ENCODE data around the gene TRIM54. TPM values are rescaled to one million over a fixed set of nuclear protein-coding genes. Genes with fewer than 3 reads are reported as not detected.

TRIM54 gene
- total RNA-seq = 0.16 TPM

DNA sequence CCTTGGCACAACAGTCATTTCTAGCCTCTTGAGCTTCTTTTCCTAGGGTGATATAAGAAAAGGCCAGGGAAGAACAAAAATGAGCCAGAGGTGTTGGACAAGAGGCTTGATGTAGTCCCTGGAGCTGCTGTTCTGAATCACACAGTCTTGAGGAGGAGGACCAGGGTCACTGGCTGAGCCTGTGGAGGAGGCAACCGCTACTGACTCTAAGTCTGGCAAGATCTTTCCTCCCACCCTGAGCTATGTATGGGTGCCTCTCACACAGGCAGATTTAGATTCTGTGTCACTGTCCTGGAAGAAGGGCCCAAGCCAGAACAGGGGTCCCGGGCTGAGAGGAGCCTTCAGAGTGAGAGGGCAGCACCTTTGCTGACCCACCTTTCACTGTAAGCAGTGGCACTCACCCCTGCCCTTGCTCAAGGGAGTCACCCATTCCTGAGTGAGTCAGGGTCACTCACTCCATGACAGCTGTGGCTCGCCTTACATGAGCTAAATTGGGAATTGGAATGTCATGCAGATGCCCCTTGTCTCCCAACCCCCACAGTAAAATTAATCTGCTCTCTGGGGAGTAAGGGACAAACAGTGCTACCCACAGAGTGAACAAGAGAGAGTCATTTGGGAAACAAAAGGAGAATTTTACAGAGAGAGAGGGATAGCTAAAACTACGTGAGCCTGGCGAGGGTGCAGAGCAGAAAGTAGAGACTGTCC lies at the start of gene TRIM54:
Gene TRIM54, plus strand, starts transcription at position 575 of the 705 bp plus-strand sequence. CDS start 303 bp downstream, outside the sequence.
- ATAC-seq = peak; percentile 34

DNA sequence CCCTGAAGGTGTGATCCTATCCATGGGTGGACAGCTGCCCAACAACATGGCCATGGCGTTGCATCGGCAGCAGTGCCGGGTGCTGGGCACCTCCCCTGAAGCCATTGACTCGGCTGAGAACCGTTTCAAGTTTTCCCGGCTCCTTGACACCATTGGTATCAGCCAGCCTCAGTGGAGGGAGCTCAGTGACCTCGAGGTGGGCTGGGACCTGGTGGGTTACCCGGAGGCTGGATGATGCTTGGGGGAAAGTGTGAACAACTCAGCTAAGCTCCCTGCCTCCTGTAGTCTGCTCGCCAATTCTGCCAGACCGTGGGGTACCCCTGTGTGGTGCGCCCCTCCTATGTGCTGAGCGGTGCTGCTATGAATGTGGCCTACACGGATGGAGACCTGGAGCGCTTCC lies 48.9 kb upstream of the TRIM54 start:
- no peak for ATAC-seq

DNA sequence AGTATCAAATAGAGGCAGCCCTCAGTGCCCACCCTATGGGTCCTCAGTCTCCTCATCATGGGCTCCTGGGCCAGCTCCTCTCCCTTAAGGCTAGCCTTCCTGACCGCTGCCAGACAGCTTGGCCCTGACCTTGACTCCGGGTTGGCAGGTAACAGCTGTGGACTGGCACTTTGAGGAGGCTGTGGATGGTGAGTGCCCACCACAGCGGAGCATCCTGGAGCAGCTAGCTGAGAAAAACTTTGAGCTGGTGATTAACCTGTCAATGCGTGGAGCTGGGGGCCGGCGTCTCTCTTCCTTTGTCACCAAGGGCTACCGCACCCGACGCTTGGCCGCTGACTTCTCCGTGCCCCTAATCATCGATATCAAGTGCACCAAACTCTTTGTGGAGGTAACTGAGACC lies 46.1 kb upstream of the TRIM54 start:
- no peak for ATAC-seq

DNA sequence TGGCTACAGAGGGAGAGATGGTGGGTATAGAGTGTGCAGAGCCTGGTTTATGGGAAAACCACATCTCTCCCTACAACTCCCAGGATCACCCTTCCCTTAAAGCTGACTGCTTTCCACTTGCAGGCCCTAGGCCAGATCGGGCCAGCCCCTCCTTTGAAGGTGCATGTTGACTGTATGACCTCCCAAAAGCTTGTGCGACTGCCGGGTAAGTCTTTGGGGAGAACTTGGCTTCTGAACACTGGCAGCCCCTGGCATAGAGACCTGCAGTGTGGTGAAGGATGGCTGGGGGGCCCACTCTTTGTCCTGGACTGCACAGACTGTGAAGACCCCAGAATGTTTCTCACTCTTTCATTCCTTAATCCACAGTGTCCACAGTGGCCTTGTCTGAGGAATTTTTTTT lies 45.6 kb upstream of the TRIM54 start:
- ATAC-seq = no peak

DNA sequence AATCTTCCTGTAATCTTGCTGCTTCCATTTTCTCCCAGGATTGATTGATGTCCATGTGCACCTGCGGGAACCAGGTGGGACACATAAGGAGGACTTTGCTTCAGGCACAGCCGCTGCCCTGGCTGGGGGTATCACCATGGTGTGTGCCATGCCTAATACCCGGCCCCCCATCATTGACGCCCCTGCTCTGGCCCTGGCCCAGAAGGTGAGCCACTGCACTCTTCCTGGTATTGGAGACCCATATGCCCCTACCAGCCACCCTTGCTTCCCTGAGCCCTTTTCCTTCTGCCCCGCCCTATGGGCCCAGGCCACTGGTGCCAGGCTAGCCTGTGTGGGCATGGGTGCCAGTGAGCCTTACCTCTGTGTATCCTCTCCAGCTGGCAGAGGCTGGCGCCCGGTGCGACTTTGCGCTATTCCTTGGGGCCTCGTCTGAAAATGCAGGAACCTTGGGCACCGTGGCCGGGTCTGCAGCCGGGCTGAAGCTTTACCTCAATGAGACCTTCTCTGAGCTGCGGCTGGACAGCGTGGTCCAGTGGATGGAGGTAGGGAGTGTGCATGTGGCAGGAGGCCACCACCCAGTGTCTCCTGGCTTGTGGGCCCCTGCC lies 44.8 kb upstream of the TRIM54 start:
- ATAC-seq = no peak

- no peak for ATAC-seq
These were observed 43.3 kb upstream of the TRIM54 start for GRCh38 chr2:27238976-27239375.

DNA sequence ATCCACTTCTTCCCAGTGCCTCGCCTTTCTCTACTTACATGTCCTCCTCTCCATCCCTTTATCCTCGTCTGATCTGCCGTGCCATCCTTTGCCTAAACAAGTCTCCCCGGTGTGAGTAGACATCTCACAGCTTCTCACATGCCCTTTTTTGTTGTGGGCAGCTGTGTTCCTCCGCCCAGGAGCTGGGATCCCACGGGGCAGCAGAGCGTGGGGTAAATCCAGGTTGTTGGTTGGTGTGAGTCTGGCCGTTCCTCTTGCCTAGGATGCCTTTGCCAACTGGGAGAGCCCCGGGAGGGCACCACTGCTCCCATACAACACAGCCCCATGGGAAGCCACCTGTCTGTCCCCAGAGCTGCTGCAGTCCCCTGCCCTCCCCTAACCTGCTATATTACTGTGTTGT lies 41.8 kb upstream of the TRIM54 start:
- ATAC-seq = no peak

DNA sequence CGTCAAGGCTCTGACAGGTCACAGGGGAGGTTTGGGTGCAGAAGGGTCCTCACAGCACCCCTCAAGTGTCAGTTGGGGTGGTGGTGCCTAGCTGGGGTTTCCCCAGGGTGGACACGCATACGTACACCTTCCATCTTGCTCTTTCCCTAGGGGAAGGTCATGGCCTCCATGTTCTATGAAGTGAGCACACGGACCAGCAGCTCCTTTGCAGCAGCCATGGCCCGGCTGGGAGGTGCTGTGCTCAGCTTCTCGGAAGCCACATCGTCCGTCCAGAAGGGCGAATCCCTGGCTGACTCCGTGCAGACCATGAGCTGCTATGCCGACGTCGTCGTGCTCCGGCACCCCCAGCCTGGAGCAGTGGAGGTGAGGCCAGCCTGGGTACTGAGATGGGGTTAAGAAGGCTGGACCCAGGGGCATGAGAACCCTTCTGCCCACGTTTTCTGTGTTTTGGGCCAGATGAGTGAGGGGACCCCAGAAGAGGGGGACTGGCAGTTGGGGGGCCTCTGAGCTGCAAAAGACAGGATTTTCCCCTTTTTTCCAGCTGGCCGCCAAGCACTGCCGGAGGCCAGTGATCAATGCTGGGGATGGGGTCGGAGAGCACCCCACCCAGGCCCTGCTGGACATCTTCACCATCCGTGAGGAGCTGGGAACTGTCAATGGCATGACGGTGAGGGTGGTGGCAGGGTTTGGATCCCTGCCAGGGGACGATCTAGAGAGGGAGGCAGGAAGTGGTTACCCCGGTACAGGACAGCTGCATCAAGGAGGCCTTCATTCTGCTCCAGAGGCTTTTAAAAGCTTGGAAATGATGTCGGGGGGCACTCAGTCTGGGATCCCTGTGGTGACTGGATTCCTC lies 40.2 kb upstream of the TRIM54 start:
- no peak for ATAC-seq

- no peak for ATAC-seq
These were observed 39.6 kb upstream of the TRIM54 start for GRCh38 chr2:27242614-27242951.

DNA sequence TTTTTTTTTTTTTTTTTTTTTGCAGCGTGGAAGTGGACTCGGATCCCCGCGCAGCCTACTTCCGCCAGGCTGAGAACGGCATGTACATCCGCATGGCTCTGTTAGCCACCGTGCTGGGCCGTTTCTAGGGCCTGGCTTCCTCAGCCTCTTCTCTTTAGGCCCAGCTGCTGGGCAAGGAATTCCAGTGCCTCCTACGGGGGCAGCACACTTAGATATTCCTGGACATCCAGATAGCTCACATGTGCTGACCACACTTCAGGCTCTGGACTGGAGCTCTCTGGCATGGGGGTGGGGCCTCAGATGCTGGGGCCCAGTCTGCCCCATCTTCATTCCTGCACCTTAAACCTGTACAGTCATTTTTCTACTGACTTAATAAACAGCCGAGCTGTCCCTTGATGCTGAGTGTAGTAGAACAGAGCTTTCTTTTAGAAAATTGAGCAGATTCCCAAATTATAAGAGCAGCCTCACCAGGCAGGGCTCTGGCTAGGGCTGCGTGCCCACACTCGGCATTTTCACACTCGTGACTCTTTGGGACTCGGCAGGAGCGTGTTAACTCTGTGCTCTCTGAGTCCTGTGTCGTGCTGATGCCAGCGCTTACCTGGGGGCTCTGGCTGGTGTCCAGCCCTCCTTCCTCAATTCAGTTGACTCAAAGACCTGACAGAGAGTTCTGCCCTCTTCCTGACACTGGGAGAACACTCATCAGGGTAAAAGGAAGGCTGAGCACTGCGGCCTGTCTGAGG lies 38.7 kb upstream of the TRIM54 start:
- ATAC-seq = no peak

DNA sequence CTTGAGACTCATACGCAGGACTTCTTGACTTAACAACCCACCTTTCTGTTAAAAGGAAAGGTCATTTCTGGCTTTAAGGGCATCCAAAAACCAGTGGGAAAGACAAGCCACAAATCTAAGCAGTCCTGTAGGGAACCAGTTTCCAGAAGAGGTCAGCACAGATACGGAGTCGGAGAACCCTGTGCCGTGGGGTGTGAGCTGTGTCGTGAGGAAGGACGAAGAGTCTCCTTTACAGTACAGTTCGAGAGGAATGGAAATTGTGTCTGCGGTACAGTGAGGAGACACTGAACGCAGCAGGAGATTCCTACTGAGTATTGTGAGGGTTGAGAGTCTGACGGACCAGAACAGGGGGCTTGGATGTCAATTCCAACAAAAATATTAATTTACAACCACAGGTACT lies 37.1 kb upstream of the TRIM54 start:
- no peak for ATAC-seq

DNA sequence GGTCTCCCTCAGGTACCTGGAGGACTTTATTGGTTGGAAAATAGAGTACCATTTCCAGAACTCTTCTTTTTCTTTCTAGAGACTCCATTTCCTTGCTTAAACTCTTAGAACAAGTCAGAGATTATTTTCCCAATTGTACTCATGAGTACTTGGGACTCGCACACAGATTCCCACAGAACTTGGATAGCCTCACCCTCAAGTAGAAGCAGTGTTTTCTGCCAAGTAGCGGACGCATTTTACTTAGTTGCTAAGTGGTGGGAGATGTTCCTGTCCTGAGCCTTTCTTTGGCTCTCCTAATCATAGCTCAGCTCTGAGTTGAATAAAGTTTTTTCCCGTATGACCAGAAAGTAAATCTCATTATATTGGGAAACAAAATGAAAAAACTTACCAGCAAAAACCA lies 36.6 kb upstream of the TRIM54 start:
- no peak for ATAC-seq

- no peak for ATAC-seq
These were observed 34.3 kb upstream of the TRIM54 start for GRCh38 chr2:27247893-27248292.

DNA sequence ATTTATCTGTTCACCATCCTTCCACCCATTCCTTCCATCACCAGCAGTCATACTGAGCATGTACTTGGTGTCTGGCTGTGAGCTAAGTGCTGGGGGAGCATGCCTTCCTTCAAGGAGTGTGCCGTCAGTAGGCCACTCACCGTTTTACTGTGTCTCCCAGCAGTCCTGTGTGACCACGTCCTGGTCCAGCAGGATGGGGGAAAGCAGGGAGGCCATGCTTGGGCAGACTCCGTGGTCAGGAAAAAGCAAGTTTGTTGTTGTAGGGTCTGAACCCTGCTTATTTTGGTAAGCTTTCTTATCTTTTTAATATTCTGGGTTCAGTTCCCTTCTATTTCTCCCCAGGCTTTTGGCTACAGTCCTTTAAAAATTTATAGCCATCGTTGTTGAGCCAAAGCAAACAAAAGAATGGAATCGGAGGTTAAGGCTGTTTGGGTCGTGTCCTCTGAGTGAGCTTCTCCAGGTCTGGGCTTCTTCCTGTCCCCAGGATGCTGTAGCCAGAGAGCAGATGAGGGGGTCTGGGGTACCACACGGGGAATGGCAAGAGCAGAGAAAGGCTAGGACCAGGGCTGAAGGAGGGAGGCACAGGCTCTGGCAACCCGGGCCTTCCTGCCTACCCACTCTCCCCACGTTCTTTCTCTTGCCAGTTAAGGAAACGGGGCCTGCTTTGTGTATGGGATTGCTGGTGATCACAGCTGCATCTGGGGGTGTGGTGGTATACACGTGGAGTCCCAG lies 32.9 kb upstream of the TRIM54 start:
- peak; percentile 29 for ATAC-seq

DNA sequence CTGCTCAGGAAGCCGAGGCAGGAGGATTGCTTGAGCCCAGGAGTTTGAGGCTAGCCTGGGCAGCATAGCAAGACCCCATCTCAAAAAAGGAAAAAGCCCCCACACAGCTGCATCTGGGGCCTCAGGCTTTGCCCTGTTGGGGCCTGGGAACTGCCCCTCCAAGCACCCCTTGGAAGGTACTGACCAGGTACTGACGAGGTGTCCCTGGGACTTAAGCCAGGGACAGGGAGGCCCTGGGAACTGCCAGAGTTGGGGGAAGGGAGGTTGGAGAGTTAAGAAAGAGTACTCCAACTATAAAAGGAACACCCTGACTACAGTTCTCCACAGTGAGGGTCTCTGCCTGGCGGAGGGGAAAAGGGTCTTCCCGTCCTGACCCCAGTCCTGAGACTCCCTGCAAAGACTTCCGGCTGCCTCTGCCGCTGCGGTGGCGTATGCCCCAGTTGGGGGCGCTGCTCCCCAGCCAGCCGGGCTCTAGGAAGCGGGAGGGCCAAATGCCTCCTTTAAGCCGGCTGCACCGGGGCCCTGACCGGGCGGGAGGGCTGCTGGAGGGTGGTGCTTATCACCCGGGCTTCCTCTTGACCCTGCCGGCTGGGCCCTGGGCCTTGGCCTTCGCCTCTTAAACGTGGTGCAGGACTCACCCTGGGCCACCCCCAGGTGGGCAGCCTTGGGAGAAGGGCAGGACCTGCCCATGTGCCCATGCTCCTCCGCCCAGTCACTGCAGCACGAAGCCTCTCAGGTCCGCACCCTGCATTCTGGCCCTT lies 32.2 kb upstream of the TRIM54 start:
- peak; percentile 62 for ATAC-seq

DNA sequence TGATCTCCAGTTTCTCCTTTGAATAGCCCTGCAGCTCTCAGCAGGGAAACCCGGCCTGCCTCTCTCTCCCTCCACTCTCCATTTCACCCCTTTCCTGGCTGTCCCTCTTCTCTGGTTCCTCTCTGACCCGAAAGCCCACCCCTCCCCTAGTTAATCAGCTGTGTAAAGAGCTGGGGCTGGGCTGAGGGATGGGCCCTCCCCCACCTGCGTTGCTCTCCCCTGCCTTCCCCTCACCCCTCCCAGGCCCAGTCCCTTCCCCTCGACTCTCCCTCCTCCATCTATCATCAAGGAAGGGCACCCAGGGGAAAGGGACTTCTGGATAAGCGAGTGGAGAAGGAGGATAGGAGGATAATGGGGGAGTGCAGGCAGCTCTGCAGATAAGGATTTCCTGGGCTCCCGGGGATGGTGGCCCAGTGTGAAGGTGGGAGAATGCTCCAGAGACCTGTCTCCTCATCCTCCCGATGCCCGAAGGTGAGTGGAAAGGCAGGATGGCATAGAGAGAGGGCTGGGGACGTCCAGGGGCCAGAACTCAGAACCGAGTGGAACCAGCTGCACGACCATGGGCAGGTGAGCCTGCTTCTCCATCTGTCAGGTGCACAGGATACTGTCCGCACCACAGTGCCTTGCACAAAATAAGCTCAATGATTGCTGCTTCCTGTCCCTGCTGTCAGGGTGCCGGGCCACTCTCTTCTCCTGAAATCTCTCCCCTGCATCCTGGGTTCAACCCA lies 31.4 kb upstream of the TRIM54 start:
- ATAC-seq = no peak

DNA sequence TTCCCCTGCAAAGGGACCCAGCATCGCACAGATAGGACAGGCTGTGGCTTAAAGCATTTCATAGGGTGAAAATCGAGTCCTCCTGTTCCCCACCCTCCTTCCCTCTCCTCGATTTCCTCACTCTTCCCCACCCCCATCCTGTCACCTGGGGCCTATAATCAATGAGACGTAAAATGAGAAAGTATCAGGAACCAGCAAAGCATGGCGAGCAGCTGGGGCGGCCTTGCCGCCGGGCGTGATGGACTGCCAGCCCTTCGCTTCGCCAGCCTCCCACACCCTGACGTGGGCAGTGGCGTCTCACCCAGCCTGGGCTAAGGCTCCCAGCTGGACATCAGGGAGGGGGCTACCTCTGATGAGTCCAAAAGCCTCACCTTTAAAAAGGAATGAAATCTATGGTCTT lies 30.5 kb upstream of the TRIM54 start:
- no peak for ATAC-seq

DNA sequence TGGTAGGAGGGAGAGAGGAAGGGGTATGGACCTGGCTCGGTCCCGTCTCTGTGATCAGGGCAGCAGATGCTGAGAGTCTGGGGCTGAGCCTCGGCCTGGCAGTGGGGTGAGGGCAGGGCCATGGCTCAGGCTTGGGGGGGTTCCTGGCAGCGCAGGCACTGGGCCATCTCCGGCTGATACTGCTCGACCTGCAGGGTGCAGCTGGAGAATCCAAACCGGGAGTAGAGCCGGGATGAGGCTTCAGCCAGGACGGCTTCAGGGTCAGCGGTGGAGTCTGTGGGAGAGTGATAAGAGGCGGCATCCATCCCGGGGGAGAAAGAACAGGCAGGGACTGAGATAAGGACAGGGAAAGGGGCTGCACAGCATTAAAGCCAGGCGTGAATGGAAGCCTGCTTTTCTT lies 27.0 kb upstream of the TRIM54 start:
- ATAC-seq = no peak

GRCh38 chr2:27255660-27256059 lies 26.6 kb upstream of the TRIM54 start:
- no peak for ATAC-seq

DNA sequence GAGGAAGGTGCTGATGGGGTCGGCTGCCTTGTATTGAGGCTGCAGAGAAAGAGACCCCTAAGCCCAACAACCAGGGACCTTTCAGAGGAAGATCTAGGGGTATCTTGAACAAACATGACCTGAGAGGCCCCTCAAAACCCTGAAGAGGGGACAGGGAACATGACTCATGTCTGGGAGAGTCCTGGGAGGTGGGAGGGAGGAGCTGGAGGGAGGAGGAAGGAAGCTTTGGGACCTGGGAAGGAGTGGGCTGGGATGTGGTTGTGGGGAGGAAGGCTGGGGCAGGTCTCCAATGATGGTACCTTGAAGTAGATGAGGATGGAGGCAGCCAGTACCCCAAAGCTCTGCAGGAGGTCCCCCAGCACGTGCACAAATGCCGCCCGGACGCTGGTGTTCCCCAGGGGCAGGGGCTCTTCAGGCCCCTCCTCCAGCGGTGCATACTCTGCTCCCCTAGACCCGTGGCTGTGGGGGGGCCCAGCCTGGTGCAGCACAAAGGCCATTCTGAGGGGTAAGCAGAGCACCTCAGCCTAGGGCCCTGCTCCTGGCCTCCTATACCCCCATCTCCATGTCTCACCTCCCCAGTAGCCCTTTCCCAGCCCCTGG lies 25.3 kb upstream of the TRIM54 start:
- no peak for ATAC-seq

All from esophagus mucosa (tissue), 1 donor.